Neural progenitor cell (in vitro differentiated cells): ENCODE data around the gene PLD5. TPM values are rescaled to one million over a fixed set of nuclear protein-coding genes. Genes with fewer than 3 reads are reported as not detected.

Source experiments
- DNase-seq: peaks from one replicate; pipeline ENCODE4 v3.0.0-alpha.2; 2016; ENCODE audit warnings: low spot score
- H2AFZ ChIP-seq: fragments of 200-600 bp; sonication (generic); replicated peaks from 2 replicates; pipeline ENCODE4 v1.6.1; 2016; ENCODE audit warnings: antibody characterized with exemption
- H3F3A ChIP-seq: fragments of 200-600 bp; sonication (generic); 2 replicates; pipeline ENCODE4 v1.6.1; 2016; ENCODE audit warnings: antibody characterized with exemption, low read depth
- H3K27ac ChIP-seq: fragments of 200-600 bp; sonication (generic); 2 replicates; pipeline ENCODE4 v1.5.1; 2016; ENCODE audit warnings: mild to moderate bottlenecking
- H3K27me3 ChIP-seq: fragments of 200-600 bp; sonication (generic); 2 replicates; pipeline ENCODE4 v1.6.1; 2016; ENCODE audit warnings: mild to moderate bottlenecking, moderate library complexity
- H3K36me3 ChIP-seq: fragments of 200-600 bp; sonication (generic); 2 replicates; pipeline ENCODE4 v1.5.1; 2016
- H3K4me1 ChIP-seq: fragments of 200-600 bp; sonication (generic); 2 replicates; pipeline ENCODE4 v1.6.1; 2016; ENCODE audit warnings: mixed run types
- H3K4me2 ChIP-seq: fragments of 200-600 bp; sonication (generic); 2 replicates; pipeline ENCODE4 v1.6.1; 2016
- H3K4me3 ChIP-seq: fragments of 200-600 bp; sonication (generic); 2 replicates; pipeline ENCODE4 v1.5.1; 2016
- H3K79me2 ChIP-seq: fragments of 200-600 bp; sonication (generic); 2 replicates; pipeline ENCODE4 v1.6.1; 2016; ENCODE audit warnings: low read depth
- H3K9ac ChIP-seq: fragments of 200-600 bp; sonication (generic); 2 replicates; pipeline ENCODE4 v1.6.1; 2016
- H3K9me3 ChIP-seq: fragments of 200-600 bp; sonication (generic); 2 replicates; pipeline ENCODE4 v1.5.1; 2016; ENCODE audit warnings: low read depth
- H4K20me1 ChIP-seq: fragments of 200-600 bp; sonication (generic); 2 replicates; pipeline ENCODE4 v1.6.1; 2016; ENCODE audit warnings: low read depth
- H3K27ac Mint-ChIP-seq: 3 replicates; pipeline ENCODE4 v1.8.0; 2021; ENCODE audit warnings: mixed read lengths
- H3K27me3 Mint-ChIP-seq: 2 replicates; pipeline ENCODE4 v1.8.0; 2022; ENCODE audit warnings: low read depth, mild to moderate bottlenecking, inconsistent platforms, moderate library complexity, mixed read lengths; ENCODE audit not compliant: insufficient read depth
- H3K36me3 Mint-ChIP-seq: 3 replicates; pipeline ENCODE4 v1.8.0; 2021; ENCODE audit warnings: mixed read lengths
- H3K4me1 Mint-ChIP-seq: 3 replicates; pipeline ENCODE4 v1.8.0; 2021; ENCODE audit warnings: mixed read lengths
- H3K4me3 Mint-ChIP-seq: 3 replicates; pipeline ENCODE4 v1.8.0; 2021; ENCODE audit warnings: mild to moderate bottlenecking, moderate library complexity, mixed read lengths
- H3K9me3 Mint-ChIP-seq: 3 replicates; pipeline ENCODE4 v1.8.0; 2020; ENCODE audit warnings: mixed read lengths
- EZH2 ChIP-seq: fragments of 200-600 bp; sonication (generic); IDR thresholded peaks from 2 replicates; pipeline ENCODE4 v1.6.1; 2017; ENCODE audit warnings: antibody characterized with exemption, mild to moderate bottlenecking, moderate library complexity
- EZH2phosphoT487 ChIP-seq: fragments of 200-600 bp; sonication (generic); IDR thresholded peaks from 2 replicates; pipeline ENCODE4 v1.6.1; 2017; ENCODE audit warnings: antibody characterized with exemption
- total RNA-seq: library from RNA; depleted of rRNA; stranded (reverse); fragments of >200 nt; gene quantifications from 2 replicates; pipeline ENCODE4 v1.2.3, GENCODE V29; 2015; ENCODE audit warnings: low replicate concordance
- TF ChIP-seq, protein P1 (sequence below): fragments of 200-600 bp; sonication (generic); IDR thresholded peaks from 2 replicates; pipeline ENCODE4 v1.5.1; 2017; ENCODE audit warnings: antibody characterized with exemption, mild to moderate bottlenecking

Gene PLD5
- total RNA-seq, 1 donor from 2014 or later, result 1.8 TPM

DNA sequence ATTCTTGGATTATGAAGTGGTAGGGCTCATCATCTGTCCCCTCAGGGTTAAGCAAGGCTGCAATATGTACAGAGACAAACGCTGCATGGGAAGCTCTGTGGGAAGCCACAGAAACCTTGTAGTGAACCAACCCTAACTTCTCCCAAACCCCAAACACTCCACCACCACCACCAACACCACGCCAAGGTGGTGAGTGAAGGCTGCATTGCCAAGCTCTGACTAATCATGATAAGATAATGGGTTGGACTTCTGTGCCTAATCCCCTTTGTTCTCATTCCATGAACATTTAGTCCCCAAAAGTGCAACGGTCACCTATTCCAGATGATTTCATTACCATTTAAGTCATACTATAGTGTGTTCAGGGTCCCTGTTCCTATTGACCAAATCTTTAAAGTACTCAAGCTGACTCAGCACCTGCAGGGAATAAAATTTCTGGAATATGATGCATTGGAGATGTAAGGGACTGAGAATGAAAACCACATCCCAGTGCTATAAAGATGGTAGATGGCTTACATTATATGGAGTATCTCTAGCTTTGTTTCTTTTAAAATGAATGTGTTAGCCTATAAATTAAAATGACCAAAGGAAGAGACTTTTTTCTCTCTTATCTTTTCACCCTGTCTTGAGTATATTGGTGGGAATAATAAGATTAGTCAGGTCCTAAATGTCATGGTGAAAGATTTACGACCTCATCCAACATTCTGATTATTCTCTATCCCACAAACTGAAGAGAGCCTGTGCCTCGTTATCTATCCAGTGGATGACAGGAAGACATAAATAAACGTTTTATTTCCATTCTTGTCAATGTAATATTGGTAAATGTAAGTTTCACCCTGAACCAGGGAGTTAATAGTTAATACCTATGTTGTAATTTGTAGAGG, 22.6 kb upstream of the PLD5 start:
- H4K20me1 ChIP-seq, result no peaks in the 10 kb centered on the region
- Mint-ChIP-seq H3K27ac (no peak overlapping the region), H3K4me1 (no peaks in the 10 kb centered on the region), H3K4me3 (no peak overlapping the region), H3K9me3 (no peaks in the 10 kb centered on the region), H3K27me3 (no peaks in the 10 kb centered on the region), H3K36me3 (no peaks in the 10 kb centered on the region)
- H3K9ac ChIP-seq, result no peak overlapping the region
- H3K4me1 ChIP-seq, result no peaks in the 10 kb centered on the region
- no peaks in the 10 kb centered on the region for H3K36me3 ChIP-seq
- no peaks in the 10 kb centered on the region for H3K79me2 ChIP-seq
- no peaks in the 10 kb centered on the region for H3F3A ChIP-seq
- no peak overlapping the region for H3K27ac ChIP-seq
- H3K27me3 ChIP-seq, result no peaks in the 10 kb centered on the region
- no peak overlapping the region for H3K4me3 ChIP-seq
- TF ChIP-seq EZH2, result no peak
- TF ChIP-seq, protein P1, sequence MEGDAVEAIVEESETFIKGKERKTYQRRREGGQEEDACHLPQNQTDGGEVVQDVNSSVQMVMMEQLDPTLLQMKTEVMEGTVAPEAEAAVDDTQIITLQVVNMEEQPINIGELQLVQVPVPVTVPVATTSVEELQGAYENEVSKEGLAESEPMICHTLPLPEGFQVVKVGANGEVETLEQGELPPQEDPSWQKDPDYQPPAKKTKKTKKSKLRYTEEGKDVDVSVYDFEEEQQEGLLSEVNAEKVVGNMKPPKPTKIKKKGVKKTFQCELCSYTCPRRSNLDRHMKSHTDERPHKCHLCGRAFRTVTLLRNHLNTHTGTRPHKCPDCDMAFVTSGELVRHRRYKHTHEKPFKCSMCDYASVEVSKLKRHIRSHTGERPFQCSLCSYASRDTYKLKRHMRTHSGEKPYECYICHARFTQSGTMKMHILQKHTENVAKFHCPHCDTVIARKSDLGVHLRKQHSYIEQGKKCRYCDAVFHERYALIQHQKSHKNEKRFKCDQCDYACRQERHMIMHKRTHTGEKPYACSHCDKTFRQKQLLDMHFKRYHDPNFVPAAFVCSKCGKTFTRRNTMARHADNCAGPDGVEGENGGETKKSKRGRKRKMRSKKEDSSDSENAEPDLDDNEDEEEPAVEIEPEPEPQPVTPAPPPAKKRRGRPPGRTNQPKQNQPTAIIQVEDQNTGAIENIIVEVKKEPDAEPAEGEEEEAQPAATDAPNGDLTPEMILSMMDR, result no peak
- TF ChIP-seq EZH2phosphoT487, result no peak
- no peak for DNase-seq
- H2AFZ ChIP-seq, result no peak overlapping the region
- H3K9me3 ChIP-seq, result no peaks in the 10 kb centered on the region
- no peak overlapping the region for H3K4me2 ChIP-seq

DNA sequence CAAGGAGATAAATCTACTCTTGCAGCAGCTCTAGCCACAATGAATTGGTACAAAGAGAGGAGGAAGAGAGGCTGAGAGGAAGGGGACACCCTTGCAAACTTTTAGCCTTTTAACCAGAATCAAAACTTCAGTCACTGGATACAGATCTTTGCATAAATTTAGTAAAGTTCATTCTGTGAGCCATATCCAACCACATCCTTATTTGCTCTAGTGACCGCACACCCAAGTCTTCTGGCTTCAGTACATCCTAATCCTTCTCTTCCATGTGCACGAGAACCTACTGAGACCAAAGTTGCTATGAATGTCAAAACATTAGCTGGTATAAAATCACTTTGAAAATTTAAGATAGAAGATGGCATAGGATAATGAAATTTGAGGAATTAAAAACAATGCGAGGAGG, 21.9 kb upstream of the PLD5 start:
- no peaks in the 10 kb centered on the region for H3K36me3 Mint-ChIP-seq

DNA sequence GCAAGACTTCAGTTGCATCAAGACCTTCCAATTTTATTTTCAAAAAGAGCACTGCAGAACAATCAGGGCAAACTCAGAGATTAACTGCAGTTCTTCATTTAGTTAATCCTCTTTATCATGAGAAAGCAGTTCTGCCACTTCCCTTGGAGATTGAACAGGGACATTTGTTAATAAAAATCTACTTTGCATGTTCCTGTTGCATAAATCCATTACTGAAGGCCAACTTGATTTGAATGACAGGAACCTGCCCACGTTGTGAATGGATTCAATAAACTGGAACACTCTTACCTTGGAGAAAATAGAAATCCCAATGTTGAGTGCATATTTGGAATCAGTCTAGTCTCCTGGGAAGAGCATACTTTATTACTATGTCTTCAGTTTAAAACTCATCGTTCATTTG, 19.6 kb upstream of the PLD5 start:
- peaks cover under 1% of the 10 kb centered on the region for H3K27me3 Mint-ChIP-seq
- Histone ChIP-seq H3K4me2 (no peak overlapping the region), H3K79me2 (no peaks in the 10 kb centered on the region), H4K20me1 (no peaks in the 10 kb centered on the region), H3K4me3 (no peak overlapping the region), H3F3A (no peaks in the 10 kb centered on the region), H3K9me3 (no peaks in the 10 kb centered on the region), H2AFZ (peak overlapping the region; percentile 59), H3K9ac (no peak overlapping the region), H3K27me3 (no peaks in the 10 kb centered on the region), H3K4me1 (no peaks in the 10 kb centered on the region), H3K36me3 (no peaks in the 10 kb centered on the region), H3K27ac (no peak overlapping the region)
- no peaks in the 10 kb centered on the region for H3K4me1 Mint-ChIP-seq
- DNase-seq, result no peak
- H3K36me3 Mint-ChIP-seq, result no peaks in the 10 kb centered on the region
- TF ChIP-seq EZH2, result no peak
- TF ChIP-seq EZH2phosphoT487, result no peak
- TF ChIP-seq, protein P1, result no peak
- H3K27ac Mint-ChIP-seq, result no peak overlapping the region
- no peak overlapping the region for H3K4me3 Mint-ChIP-seq
- no peaks in the 10 kb centered on the region for H3K9me3 Mint-ChIP-seq

More for the DNA sequence above, 21.9 kb upstream of the PLD5 start:
- Histone ChIP-seq H3K9me3 (no peaks in the 10 kb centered on the region), H4K20me1 (no peaks in the 10 kb centered on the region), H3F3A (no peaks in the 10 kb centered on the region), H3K4me3 (no peak overlapping the region), H3K36me3 (no peaks in the 10 kb centered on the region), H3K27me3 (no peaks in the 10 kb centered on the region), H3K9ac (no peak overlapping the region), H3K79me2 (no peaks in the 10 kb centered on the region), H3K27ac (no peak overlapping the region), H3K4me1 (no peaks in the 10 kb centered on the region), H2AFZ (no peak overlapping the region), H3K4me2 (no peak overlapping the region)
- Mint-ChIP-seq H3K27ac (no peak overlapping the region), H3K9me3 (no peaks in the 10 kb centered on the region), H3K27me3 (no peaks in the 10 kb centered on the region), H3K4me3 (no peak overlapping the region), H3K4me1 (no peaks in the 10 kb centered on the region)
- DNase-seq, result no peak
- TF ChIP-seq, protein P1, result no peak
- no peak for TF ChIP-seq EZH2phosphoT487
- no peak for TF ChIP-seq EZH2
